ENCODE results near the gene MAP3K7.

MAP3K7 gene

GRCh38 chr6:90495216-90495817, 91.6 kb downstream of the MAP3K7 start:
- TF ChIP-seq, protein P1, sequence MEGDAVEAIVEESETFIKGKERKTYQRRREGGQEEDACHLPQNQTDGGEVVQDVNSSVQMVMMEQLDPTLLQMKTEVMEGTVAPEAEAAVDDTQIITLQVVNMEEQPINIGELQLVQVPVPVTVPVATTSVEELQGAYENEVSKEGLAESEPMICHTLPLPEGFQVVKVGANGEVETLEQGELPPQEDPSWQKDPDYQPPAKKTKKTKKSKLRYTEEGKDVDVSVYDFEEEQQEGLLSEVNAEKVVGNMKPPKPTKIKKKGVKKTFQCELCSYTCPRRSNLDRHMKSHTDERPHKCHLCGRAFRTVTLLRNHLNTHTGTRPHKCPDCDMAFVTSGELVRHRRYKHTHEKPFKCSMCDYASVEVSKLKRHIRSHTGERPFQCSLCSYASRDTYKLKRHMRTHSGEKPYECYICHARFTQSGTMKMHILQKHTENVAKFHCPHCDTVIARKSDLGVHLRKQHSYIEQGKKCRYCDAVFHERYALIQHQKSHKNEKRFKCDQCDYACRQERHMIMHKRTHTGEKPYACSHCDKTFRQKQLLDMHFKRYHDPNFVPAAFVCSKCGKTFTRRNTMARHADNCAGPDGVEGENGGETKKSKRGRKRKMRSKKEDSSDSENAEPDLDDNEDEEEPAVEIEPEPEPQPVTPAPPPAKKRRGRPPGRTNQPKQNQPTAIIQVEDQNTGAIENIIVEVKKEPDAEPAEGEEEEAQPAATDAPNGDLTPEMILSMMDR (IDR thresholded peaks at IDR 0.05; ENCODE audit: low read depth, low read length, missing control alignments) = no peak
- no peak overlapping the region for H3K4me3 ChIP-seq (ENCODE audit: low read depth, low read length)
- DNase-seq (ENCODE audit: low read depth) = no peak

DNA sequence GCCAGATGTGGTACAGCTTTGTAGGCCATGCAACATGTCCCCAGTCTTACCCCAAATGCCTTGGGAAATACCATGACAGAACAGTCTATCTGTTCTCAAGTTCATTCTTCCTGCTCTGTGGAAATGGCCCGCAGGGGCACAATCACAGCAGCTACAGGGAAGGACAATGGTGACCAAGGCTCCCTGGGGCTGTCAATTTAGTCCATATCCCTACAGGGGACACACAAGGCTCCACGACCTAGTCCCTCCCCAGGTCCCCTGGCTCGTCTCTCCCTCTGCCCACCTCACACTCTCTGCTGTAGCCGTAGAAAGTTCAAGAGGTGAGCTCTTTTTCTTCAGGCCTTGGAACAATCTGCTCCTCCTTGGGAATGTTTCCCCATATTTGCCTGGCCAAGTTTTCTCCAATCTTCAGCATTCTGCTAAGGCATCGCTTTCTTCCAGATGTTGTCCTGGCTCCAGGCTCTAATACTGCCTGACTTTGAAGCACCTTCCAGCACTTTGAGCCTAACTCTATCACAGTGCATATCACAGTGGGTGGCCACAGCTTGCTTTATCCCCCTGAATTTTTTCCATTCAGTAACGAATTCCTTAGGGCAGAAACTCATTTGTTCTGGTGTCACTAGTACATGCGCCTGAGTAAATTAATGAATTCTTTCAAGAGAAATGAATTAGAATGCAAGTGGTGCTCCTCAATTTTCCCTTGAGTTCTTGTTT, 92.6 kb downstream of the MAP3K7 start:
- no peak for DNase-seq (ENCODE audit: low read depth)
- no peak overlapping the region for H3K4me3 ChIP-seq (ENCODE audit: low read depth, low read length)
- TF ChIP-seq, protein P1 (IDR thresholded peaks at IDR 0.05; ENCODE audit: low read depth, low read length, missing control alignments) = no peak

GRCh38 chr6:90493332-90493731, 93.5 kb downstream of the MAP3K7 start:
- DNase-seq (ENCODE audit: low read depth) = no peak
- TF ChIP-seq, protein P1 (IDR thresholded peaks at IDR 0.05; ENCODE audit: low read depth, low read length, missing control alignments) = no peak
- no peak overlapping the region for H3K4me3 ChIP-seq (ENCODE audit: low read depth, low read length)

- no peak for DNase-seq (ENCODE audit: low read depth)
- H3K4me3 ChIP-seq (ENCODE audit: low read depth, low read length) = no peak overlapping the region
- TF ChIP-seq, protein P1 (IDR thresholded peaks at IDR 0.05; ENCODE audit: low read depth, low read length, missing control alignments) = no peak
These were observed 94.1 kb downstream of the MAP3K7 start for GRCh38 chr6:90492798-90493197.

- no peak overlapping the region for H3K4me3 ChIP-seq (ENCODE audit: low read depth, low read length)
- TF ChIP-seq, protein P1 (IDR thresholded peaks at IDR 0.05; ENCODE audit: low read depth, low read length, missing control alignments) = no peak
- no peak for DNase-seq (ENCODE audit: low read depth)
These were observed 94.5 kb downstream of the MAP3K7 start for GRCh38 chr6:90492369-90492768.

DNA sequence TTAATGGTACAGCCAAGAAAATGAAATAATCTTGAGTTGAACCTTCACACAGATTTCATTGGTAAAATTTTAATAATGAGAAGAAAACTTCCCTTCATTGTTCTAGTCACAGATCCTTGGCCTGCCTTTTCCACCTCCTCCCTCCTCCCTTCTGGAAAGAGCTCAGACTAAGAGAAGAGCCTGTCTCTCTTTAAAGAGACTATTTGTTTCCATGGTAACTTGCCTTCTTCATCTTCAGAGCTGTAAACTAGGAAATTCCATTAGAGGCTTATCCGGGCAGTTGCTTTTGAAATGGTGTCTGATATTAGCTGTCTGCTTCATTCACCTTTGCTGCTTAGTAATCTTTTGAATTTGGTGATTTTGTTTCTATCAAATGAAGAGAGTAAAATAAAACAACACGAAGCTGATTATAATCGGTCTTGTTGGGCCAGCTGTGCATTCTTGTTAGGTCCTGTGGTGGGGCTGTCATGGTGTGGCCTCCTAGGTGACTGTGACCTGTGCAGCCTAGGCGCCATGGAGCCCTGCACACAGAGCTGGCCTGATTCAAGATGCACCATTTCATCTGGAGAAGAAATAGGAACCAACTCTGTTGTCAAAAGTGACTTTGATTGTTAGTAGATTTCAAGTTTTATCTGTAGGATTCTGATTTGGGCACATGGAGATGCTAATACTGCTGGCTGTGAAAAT, 96.7 kb downstream of the MAP3K7 start:
- TF ChIP-seq, protein P1 (IDR thresholded peaks at IDR 0.05; ENCODE audit: low read depth, low read length, missing control alignments) = no peak

More for the DNA sequence above, 96.7 kb downstream of the MAP3K7 start:
- no peak for DNase-seq (ENCODE audit: low read depth)
- H3K4me3 ChIP-seq (ENCODE audit: low read depth, low read length) = no peak overlapping the region

Data from GM12864 (cell line).